Measurements from ENCODE around the gene ASRGL1.
"Not testable (repeated sequence)": the region's sequence is repeated elsewhere in the genome, so short reads cannot be mapped to it uniquely, and the experiment has no call there.

DNA sequence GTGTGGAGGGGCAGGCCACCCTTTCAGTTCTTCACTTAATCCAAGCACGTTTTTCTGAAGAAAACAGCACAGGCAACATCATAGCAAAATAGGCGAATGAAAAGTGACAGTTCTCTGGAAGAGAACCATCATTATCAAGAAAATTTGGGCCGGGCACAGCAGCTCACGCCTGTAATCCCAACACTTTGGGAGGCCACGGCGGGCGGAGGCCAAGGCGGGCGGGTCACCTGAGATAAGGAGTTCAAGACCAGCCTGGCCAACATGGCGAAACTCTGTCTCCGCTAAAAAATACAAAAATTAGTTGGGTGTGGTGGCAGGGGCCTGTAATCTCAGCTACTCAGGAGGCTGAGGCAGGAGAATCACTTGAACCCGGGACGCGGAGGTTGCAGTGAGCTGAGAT is 9.7 kb upstream of the ASRGL1 start:
- TF ChIP-seq, protein P1, sequence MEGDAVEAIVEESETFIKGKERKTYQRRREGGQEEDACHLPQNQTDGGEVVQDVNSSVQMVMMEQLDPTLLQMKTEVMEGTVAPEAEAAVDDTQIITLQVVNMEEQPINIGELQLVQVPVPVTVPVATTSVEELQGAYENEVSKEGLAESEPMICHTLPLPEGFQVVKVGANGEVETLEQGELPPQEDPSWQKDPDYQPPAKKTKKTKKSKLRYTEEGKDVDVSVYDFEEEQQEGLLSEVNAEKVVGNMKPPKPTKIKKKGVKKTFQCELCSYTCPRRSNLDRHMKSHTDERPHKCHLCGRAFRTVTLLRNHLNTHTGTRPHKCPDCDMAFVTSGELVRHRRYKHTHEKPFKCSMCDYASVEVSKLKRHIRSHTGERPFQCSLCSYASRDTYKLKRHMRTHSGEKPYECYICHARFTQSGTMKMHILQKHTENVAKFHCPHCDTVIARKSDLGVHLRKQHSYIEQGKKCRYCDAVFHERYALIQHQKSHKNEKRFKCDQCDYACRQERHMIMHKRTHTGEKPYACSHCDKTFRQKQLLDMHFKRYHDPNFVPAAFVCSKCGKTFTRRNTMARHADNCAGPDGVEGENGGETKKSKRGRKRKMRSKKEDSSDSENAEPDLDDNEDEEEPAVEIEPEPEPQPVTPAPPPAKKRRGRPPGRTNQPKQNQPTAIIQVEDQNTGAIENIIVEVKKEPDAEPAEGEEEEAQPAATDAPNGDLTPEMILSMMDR (IDR thresholded peaks at IDR 0.05), result not testable (repeated sequence)
- not testable (repeated sequence) for TF ChIP-seq POLR2AphosphoS5, POLR2A (IDR thresholded peaks at IDR 0.05)
